NCI-H1048 (cell line): ENCODE data around the gene ASIC2.

ENCODE experiments used
- DNase-seq: peaks from one replicate; lab custom pipeline; 2025; lab: John Stamatoyannopoulos, UW

Gene ASIC2

DNA sequence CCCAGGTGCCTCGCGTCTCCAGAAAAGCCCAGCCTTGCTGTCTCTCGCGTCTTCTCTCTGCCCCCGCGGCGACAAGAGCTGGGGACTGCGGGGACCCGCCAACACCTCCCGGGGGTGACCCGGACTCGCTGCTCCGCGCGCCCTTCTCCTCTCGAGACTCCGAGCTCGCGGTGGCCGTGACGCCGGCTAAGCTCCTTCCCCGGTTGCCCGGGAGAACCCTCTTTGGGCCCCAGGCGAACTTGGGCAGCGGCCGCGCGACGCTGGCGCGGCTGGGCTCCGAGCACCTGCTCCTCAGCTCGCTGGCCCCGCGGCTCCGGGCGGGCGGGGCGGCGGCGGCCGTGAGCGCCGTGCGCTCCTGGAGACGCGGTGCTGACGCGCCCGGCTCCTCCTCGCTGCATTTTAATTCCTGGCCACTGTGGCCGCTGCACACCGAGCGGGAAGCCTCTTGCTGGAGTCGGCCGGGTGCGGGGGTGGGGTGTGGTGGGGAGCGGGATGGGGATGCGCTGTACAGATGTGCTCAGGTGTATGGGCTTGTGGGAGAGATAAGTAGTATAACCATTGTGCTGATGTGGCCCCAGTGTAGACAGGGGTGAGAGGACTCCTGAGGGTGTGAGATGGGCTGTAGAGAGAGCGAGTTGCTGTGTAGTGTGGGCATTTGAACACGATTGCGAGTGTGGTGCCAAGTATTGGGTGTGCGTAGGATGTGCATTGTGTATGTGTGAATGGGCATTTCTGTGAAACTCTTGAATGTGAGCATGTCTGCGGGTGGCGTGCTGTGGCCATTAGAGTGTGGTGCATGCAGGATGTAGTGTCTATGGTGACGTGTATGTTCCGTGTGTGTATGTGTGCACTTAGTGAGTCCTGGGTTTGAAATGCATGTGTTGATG is at the start of gene ASIC2:
Gene ASIC2 (minus strand): TSS at position 315 of the 887 bp plus-strand sequence.
- DNase-seq: no peak

DNA sequence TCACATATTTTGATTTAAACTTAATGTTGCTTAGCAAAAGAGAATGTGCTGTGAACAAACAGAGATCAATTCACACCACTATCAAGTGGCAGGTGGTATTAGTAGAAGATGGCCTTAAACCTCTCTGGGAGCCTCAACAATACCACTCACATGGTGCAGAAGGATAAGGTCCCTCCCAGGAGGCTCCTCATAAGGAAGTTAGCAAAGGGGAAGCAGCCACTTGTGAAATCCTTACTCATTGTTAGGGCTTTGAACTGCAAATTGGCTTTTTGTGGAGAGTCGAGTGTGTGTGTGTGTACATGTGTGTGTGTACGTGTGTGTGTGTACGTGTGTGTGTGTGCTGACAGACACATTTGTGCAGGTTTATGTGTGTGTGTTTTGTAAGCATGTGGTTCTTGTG is 48.9 kb upstream of the ASIC2 start:
- DNase-seq: no peak

DNA sequence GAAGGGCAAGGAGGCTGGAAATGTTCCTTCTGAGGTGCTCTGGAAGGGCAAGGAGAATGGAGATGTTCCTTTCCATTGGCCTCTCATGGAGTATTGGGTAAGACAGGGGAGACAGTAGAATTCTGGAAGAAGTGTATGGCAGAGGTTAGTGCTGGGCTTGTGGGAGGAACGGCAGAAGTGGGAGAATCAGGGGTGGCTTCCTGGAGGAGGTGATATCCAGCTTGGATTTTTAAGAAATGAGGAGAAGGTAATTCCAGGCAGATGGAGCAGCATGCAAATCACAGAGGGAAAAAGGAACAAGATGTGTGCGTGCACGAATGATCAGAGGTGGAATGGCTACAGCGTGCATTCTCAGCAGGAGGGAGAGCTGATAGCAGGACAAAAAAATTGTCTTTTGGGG is 45.1 kb upstream of the ASIC2 start:
- no peak for DNase-seq

DNA sequence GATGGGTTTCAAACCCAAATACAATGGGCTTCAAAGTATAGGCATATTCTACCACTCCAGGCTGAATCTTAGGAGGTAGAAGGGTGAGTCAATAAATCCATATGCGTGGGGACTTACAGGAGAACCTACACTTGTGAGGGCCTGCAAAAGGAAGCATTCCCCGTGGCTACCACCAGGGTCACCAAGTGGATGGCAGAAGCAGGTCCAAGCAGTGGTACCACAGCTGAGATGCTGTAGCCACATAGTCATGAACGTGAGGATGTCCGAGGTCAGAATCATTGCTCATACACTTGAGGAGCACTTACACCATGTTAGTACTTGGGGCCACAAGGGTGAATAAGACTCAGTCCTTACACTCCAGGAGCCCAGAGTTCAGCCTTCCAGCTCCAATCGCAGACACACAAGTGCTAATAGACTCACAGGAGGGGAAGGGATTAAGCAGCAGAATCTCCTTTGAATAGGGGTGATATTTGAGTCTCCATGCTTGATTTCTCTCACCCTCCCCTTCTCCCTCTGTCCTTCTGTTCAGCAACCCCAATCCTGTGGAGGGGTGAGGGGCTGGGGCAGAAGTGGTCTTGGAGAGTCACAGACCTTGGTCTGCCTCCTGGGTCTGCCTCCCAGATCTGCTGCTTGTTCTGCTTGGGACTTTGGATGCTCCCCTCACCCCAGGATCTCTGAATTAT is 42.5 kb upstream of the ASIC2 start:
- DNase-seq: no peak

DNA sequence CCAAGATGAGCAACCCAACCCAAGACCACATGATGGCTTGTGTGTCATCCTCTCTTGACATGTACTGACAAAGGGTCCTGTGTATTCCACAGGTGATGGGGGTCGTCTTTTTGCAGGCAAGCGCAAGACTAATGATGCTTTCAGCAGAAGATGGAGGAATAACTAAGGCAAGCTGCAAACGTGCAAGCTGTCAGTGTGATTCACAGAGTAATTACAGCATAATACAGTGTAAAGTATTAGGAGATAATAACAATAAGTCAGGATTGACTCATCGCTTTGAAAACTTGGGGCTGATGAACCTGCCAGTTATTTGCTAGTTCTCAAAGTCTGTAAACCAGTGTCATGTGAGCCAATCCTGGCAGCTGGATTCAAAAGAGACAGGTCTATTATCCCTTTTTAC is 41.6 kb upstream of the ASIC2 start:
- DNase-seq: no peak

DNA sequence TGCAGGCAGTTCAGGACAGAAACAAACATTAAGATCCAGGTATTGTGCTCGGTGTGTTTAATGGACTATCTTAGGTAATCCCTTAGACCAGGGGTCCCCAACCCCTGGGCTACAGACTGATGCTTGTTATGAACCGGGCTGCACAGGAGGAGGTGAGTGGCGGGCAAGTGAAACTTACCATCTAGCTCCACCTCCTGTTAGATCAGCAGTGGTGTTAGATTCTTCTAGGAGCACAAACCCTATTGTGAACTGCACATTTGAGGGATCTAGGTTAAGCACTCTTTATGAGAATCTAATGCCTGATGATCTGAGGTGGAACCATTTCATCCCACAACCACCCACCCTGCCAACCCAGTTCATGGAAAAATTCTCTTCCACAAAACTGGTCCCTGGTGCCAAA is 37.8 kb upstream of the ASIC2 start:
- no peak for DNase-seq

DNA sequence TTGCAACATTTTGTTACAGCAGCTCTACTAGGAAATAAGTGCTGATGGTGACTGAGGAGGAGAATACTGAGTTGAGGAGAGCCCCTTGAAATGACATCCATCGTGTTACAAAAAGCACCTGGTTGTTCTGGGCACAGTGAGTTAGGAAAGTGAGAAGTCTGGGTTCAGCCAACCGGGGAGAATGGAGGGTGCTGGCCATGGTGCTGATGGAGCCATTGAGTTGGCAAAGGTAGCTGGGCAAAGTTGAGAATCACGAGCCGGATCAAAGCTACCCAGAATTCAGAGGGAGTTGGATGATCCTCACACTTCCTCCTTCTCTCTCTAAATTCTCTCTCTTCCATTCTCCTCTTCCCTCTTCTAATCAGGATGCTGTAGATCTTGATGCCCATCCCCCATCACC is 35.0 kb upstream of the ASIC2 start:
- no peak for DNase-seq

DNA sequence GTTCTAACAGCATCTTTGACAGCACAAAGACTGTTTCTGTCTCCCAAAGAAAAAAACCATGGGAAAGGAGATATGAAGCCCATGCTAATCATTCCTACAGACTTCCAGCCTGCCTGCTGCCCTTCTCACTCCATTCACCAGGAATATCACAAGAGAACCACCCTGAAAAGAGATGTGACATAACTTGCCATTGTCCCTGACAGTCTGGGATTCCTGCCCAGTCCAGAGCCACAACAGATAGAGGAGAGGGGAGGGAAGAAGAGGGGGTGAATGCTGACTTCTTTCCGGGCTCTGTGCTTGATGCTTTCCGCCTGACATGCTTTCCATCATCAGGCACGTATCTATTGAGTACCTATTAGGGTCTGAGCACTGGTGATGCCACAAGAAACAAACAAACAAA is 31.6 kb upstream of the ASIC2 start:
- DNase-seq: no peak

DNA sequence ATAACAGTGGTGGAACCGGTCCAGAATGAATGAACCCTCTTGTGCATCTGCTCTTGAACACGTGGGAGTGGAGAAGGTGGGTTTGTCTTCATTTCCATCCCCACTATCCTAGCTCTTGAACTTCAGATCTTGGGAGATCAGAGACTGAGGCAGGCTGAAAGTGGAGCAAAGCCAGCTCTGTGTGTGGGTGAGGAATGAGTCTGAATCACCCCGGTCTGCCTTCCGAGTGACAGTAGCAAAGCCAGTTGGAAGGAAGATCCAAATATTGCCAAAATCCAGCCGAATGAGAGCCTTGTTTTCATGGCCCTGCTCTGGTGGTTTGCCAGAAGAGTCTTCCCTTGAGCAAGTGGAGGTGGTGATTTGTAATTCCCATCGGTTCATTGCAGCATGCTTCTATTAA is 29.0 kb upstream of the ASIC2 start:
- no peak for DNase-seq

DNA sequence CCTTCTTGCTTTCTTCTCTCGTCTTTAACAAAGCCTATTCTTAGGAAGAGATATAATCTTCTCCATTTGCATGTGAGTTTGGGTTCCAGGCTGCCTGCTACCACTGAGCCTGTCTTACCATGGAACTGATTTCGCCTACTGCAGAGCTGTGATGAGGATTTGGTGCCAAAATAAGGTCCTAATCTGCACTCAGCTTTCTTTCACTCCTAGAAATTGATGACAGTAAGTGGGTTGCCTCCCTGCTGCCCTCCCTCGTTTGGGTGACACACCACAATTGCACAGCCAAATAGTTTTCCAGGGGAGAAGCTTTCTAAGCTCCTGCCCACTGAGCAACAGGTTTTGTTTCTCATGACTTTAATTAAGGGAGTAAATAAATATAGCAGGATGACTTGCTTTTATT is 25.1 kb upstream of the ASIC2 start:
- DNase-seq: no peak

DNA sequence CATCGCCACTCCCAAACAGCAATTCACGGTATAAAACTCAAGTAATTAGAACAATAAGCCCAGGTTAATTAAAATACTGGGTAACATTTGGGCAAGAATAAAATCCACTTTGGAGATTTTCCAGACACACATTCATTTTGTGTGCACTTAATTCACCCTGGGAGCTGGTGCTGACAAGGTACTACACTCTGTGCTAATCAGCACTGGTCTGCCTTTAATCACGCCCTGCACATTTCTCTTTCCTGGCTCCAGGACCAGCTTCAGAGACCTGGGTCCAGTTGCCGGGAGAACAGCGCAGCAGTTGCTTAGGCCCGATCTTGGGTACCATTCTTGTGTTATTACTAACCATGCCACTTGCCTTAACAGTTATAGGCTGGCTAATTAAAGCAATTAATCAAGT is 23.7 kb upstream of the ASIC2 start:
- no peak for DNase-seq

DNA sequence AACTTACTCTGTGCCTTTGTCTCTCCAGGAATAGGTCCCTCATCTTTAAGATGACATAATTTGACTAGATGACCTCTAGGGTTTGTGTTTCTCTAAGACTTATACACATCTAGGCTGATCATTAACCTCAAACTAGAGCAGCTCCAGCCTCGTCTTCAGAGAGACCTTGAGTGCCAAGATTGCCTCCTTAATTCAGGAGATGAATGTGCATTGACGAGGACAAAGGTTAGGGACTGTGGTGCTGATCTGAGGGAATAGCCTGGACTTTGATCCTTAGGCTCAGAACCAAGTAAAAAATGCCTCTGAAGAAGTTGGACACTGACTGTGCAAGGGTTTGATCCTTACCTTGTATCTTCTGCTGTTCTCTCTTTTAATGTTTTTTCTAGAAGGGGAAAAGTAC is 17.2 kb upstream of the ASIC2 start:
- no peak for DNase-seq

DNA sequence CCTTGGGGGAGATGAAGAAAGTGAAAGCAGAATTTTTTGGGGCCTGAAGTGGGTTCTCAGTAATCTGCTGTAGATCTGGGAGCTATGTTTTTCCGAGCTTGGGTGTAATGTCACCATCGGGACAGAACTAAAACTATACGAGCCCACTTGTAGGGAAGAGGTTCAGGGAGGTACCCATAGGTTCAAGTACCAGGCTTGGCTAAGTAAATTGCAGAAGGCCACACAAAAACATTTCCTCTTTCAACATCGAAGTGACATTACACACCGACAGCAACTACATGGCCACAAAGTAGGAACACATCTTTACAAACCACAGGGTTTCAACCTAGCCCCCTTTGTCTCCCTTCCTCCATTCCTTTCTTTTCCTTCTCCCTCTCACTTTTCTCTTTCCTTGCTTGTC is 10.2 kb upstream of the ASIC2 start:
- no peak for DNase-seq

DNA sequence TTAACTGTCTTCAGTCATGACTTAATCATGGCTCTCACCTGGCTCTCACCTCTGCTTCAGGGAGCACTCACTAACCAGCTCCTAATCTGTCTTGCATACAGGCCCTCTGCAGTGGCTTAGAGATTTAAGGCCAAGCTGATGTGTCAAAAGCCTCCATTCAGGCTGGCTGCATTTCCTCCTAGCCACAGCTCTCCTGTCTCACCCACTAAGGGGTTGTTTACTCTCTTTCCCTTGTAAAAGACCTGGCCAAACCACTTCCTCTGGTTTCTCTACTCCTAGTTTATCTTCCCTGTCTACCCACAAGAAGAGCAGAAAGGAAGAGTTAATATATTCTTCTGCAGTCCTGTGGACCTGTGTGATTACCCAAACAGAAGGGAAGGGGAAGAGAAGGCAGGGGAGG is 9.3 kb upstream of the ASIC2 start:
- DNase-seq: no peak

DNA sequence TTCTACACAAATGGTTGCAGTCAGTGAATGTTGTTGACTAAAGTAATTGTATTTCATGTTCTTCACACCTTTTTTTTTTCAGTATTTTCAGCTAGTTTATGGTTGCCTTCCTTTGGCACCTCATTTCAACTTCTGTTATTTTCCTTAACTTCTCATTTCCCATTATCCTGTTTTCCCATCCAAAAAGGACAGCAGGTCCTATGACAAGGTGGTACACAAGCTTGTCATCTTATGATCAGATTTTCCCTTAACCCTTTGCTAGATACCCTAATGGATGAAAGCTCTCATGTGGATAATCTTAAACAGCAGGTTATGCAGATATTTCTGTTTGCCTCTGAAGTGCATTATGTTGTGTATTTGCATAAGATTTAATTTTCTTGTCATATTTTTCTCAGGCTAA is 7.1 kb upstream of the ASIC2 start:
- DNase-seq: no peak

DNA sequence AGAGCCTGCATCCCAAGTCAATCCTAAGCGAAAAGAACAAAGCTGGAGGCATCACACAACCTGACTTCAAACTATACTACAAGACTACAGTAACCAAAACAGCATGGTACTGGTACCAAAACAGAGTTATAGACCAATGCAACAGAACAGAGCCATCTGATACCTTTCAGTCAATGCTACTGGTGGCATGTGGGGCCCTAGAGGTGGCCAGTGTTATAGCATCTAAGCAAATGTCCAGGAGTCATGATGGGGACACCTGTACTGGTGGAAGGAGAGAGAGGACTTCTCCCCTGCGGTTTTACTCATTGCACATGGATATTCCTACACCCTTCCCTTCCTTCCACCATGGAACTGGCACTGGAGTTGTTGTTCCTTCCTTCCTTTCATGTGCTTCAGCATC is 6.0 kb upstream of the ASIC2 start:
- no peak for DNase-seq

DNA sequence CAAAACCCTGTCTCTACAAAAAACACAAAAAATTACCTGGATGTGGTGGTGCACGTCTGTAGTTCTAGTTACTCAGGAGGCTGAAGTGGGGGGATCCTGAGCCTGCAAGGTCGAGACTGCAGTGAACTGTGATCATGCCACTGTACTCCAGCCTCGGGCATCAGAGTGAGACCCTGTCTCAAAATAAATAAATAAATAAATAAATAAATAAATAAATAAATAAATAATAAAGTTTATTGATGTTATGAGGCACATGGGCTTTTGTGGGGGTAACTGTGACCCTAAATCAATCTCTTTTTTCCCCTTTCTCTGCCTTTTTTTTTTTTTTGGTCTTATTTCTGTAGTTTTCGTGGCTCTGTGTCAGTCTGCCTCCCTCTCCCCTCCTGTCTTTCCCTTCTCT is 4.5 kb upstream of the ASIC2 start:
- DNase-seq: no peak

DNA sequence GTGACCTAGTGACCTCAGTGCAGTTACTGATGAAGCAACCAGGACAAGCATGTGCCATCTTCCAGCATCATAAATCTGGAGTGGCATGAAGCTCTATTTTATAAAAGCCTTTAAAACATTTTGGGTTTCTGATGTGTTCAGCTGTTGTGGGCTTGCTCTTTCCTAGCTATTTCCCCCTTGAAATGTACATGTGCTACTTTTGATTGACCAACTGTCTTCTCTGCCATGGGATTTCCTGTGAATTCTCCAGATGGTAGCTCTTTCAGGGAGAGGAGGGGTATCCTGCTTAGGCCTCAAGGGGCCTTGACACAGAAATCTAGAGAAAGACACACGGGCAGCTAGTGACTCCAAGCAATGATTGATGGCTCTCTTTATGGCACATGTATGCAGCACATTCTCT is 1.9 kb upstream of the ASIC2 start:
- no peak for DNase-seq

DNA sequence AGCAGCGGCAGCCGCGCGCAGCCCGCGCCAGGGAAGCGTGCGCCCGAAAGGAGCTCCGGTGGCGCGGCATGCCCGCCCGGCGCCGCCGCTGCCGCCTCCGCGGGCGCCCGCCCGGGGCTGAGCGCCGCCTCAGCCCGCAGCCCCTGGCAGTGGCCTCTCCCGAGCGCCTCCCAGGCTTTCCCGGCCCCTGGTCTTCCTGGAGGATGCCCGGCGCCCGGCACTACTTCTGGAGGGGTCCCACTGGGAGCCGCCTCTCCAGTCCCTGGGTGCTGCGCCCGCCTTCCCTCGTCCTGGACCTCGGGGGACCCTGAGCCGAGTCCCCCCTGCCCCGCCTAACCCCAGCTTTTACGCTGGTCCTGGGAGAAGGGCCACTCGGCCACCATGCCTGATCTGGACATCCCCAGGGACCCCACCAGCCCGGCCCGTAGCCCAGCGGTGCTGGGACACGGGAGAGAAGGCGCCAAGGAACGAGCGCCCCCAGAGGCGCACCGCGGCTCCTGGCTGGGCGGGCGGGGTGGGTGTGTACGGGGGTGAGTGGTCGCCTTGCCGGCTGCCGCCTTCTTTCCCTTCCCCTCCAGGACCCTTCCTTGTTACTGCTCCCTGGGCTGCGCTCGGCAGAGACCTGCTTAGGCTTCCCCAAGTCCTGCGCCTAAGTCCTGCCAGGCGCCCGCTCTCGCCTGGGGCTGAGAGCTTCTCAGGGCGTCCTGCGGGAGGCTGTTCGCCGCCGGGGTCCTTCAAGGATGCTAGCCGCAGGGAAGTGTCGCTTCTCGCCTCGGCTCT is 704 bp downstream of the ASIC2 start:
- no peak for DNase-seq

DNA sequence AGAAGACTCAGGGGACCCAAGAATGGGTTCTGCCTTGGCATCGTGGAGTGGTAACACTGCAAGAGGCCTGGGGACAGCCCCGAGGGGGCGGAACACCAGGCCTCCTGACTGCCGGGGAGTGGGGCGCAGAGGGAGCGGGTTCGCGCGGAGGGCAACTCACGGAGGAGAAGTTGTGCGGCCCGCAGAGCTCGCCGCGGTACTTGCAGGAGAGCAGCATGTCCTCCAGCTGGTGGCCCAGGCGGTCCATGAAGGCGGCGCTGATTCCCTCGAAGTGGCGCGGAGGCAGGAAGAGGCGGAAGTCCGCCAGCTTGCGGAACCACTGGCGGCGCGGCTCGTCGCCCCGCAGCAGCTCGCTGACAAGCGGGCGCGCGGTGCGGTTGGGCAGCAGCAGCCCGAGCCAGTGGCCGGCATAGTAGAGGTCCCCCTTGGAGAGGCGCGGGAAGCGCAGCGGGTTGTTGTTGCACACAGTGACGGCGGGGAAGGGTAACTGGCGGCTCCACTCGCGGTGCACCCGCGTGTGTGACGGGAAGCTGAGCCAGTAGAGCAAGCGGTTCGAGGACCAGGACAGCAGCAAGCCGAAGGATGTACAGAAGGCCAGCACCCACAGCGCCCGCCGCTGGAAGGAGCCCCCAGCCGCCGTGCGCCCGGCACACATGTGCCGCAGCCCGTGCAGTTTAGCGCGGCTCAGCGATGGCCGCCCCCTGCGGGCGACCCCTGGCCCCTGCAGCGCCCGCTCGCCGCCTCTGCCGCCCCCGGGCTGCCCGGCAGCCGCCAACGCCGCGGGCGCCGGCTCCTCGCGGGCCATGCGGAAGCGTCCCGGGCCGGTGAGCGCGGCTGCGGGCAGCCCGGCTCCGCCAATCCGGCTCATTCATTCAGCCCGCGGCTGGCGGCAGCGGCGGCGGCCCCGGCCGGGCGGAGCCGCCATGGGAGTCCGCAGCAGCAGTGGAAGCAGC is 1.6 kb downstream of the ASIC2 start:
- no peak for DNase-seq

DNA sequence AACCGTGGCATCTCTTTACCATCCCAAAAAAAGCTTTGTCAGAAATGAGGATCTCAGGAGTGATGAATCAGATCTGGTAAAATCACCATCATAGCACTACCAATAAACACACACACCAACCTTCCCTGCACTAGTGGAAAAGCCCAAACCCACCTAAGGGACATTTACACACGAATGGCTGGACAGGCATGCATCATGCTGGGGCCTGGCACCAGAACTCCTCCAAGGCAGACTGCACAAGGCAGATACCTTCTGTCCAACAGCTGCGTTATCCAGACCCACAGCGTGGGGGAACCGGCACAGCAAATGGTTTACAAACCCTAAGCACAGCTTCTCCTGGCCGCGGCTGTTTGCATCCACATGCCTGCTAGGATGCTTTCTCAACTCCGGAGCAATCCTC is 2.8 kb downstream of the ASIC2 start:
- DNase-seq: no peak

DNA sequence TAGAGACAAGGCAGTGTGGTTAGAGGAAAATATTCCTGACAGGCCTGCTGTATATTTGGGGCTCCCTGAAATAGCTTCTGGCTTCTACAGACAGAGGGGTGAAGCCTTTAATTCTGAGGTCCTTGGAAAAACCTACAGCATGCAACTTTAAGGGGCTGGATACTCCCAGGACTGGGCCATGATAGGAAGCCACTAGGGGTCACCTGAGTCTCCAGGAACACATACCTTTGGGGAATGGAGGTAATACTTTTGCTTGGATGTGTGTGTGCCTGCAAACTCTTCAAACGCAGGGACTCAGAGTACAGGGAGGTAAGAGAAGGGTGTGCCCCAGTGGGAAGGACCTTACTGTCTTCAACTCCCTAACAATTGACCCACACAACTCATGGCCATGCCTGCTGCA is 4.1 kb downstream of the ASIC2 start:
- DNase-seq: no peak
